ENCODE data around the gene FHAD1.

Gene FHAD1

DNA sequence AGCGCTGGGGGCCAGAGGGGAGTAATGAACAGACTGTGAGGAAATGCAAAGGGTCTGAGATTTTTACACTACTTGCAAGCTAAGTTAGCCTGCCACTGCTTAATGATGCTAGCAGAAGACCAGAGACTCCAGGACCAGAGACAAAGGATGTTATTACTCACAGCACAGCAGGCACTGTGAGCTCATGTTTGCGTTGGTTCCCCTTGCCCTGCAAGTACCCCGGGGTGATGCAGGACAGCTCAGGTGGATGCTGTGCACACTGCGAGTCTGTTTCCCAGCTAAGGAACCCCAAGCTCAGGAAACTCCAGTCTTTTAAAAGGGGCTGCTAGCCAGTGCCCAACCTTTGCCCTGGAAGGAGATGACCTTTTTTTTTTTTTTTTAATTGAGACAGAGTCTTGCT lies 1.2 kb downstream of the FHAD1 start:
- no peak for DNase-seq (ENCODE audit: low spot score)

DNA sequence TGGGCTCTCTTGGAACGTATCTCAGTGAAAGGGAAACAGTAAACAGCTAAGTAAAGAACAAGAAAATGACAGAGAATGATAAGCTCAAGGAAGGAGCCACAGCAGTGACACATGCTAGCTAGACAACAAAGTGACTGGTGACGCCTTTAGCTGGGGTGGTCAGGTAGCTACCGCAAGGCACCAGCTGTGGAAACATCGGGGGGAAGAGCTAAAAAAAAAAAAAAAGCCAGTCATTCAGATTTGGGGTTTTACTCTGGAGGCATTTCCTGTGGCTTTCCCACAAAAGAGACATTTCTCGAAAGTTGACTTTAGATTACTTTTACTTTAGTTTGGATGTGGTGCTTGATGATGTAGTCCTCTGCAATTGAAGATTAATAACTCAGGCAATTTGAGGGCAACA lies 2.1 kb downstream of the FHAD1 start:
- DNase-seq (ENCODE audit: low spot score): no peak

DNA sequence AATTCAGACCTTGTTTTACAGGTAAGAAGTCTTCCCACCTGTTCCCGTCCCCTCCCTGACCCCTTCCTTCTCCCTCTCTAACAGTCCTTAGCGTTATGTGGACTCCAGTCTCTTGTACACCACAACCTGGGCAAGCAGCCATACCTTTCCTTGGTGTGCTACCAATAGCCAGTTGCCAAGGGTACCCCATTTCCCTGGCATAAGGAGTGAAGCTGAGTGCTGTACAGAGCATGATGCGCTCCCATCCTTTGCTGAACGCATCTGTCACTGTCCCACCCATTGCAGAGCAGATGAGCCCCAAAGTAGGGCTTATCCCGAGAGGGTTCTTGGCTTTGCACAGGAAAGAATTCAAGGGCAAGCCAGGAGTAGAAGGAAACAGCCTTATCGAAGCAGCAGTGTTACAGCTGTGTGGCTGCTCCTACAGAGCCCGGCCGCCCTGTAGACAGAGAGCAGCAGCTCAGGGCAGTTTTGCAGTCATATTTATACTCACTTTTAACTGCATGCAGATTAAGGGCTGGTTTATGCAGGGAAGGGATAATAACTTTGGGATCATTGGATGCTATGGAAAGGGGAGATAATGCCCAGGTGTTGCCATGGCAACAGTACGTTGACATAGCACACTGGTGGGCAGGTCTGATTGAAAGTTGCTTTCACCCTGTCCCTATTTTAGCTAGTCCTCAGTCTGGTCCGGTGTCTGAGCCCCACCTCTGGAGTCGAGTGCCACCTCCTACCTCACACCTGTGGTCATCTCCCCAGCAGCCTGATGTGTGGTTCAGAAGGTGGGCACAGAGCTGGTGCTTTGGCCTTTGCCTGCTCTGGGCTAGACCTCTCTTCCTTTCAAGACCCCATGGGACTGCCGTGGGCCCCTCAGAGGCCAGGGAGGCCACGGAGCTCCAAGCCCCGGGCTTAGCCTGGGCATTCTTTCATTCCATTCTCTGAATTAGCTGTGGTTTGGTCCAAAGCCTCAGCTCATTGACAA lies 5.1 kb downstream of the FHAD1 start:
- DNase-seq (ENCODE audit: low spot score): no peak

DNA sequence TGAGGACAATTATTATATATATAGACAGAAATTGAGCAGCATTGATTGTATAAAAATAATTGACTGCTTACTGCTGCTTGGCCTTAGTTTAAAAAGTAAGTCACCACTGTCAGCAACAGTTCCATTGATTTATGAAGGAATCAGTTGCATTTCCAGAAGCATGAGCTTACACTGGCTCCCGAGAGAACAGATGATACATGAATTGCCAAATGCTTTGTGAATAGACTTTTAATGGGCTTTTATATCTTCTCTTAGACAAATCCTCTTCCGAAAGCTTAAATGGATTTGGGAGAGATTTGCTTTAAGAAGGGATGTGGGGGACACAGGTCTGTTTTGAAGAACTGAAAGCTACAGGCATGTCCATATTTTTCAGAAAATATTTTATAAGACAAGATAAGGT lies 7.5 kb downstream of the FHAD1 start:
- DNase-seq (ENCODE audit: low spot score): no peak

DNA sequence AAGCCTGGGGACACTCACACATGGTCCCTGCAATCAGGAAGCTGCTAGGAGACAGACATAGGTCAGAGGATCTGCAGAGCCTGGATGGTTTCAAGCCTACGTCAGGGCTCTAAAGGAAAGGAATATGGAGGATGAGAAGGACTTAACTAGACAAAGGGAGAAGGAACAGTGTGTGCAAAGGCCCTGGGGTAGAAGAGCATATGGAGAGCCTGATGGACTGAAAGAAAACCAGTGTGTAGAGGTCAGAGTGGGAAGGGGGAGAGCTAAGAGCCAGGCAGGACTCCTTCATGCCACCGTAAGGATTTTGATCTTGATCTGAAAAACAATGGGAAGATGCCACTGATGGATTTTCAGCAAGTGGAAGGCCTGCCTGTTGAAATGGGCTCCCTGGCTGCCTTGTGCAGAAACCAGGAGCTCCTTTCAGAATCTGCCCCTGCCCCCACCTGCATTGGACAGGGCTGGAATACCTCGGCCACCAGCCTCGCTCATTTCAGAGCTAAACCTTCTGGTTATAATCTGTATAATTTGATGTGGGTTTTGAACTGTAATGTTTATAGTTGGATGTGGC lies 8.6 kb downstream of the FHAD1 start:
- no peak for DNase-seq (ENCODE audit: low spot score)

DNA sequence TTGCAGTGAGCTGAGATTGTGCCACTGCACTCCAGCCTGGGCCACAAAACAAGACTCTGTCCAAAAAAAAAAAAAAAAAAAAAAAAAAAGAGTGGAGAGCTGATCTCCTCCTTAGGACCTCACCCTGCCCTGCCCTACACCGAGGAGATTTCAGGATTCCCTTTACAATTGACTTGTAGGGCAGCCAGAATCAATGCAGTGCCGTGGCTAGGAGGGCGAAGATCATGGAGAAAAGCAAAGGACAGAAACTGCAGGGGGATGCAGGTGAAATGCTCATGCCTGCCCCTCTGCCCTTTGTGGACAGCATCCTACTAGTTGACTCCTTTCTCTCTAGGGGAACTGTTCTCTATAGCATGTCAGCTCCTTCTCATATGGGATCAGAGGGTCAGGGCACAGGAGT lies 9.6 kb downstream of the FHAD1 start:
- DNase-seq (ENCODE audit: low spot score): no peak

DNA sequence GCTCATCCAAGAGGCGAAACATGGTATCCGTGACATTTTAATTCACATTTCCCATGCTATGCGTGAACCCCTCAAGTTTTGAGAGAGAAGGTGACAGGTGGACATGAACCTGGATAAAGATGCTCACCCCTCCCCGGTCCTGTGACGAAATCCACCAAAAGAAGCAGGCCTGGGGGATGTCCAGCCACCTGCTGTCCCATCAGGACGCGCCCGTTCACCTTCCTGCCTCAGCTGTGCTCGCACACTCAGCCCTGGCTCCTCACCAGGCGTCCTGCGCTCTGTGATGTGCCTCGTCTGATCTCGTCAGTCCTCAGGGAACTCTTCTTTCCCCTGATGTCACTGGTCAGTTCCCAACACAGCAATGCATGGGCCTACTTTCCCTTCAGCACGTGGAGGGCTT lies 10.3 kb downstream of the FHAD1 start:
- no peak for DNase-seq (ENCODE audit: low spot score)

DNA sequence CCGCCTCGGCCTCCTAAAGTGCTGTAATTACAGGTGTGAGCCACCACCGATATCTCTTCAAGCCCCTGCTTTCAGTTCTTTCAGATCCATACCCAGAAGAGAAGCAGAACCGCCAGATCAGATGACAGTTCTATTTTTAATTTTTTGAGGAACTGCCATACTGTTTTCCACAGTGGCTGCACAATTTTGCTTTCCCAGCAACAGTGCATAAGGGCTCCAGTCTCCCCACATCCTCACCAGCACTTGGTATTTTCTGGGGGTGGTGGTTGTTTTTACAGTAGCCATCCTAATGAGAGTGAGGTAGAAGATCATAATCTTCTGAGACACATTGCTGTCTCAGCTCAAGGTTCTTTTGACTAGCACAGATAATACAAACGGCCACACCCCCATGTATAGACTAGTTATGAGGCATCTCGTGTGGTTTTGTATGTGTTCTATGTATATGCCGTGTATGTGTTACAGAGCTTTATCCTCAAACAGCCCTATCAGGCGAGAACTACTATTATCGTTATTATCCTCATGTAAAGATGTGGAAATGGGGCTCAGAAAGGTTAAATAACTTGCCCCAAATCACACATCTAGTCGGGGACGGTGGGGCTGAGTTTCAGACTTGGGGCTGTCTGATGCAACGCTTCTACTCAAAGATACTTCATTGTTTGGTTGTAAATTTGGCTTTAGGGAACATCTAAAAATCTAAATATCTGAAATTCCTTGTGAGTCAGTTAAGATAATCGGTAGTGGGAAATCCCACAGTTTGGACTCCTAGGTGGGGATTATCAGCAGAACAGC lies 12.0 kb downstream of the FHAD1 start:
- DNase-seq (ENCODE audit: low spot score): no peak

DNA sequence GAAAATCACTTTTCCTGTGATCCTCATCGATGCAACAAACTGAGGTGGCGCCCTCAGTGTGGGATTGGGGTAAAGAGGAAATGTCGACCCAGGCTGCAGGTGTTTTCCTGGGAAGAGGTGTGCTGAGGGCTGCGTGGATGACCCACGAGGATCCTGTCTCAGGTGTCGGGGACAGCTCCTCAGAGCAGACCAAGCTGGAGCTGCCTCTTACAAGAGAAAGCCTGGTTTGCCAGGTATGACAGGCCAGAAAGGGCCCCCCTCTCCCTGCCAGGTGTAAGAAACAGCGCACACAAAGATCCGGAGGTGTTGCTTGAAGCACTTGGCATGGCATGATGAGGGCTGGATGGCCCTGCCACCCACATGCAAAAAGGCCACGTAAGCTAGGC lies 12.6 kb downstream of the FHAD1 start:
- DNase-seq (ENCODE audit: low spot score): no peak

DNA sequence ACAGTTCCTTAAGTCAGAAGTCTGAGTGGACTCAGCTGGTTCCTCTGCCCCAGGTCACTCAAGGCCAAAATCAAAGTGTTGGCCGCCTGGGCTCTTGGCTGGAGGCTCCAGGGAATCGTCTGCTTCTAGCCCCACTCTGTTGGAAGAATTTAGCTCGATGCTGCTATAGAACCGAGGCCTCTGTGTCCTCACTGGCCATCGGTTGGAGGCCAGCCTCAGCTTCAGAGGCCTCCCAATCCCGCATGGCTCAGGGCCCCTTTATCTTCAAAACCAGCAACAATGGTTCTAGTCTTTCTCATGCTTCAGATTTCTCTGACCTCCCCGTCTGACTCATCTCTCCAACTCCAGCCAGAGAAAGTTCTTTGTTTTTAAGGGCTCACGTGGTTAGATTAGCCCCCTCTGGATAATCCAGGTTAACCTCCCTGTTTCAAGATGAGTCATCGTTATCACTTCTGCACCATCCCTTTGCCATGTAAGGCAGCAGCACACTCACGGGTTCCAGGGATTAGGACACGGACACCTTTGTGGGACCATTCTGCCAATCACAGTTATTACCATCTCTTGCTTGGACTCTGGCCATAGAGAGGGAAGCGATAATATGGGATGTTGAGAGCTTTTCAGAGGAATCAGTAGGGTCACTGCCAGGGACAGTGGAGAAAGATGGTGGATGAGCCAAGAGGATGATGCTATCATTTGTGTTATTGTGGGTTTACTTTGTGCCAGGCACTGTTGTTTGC lies 13.6 kb downstream of the FHAD1 start:
- no peak for DNase-seq (ENCODE audit: low spot score)

DNA sequence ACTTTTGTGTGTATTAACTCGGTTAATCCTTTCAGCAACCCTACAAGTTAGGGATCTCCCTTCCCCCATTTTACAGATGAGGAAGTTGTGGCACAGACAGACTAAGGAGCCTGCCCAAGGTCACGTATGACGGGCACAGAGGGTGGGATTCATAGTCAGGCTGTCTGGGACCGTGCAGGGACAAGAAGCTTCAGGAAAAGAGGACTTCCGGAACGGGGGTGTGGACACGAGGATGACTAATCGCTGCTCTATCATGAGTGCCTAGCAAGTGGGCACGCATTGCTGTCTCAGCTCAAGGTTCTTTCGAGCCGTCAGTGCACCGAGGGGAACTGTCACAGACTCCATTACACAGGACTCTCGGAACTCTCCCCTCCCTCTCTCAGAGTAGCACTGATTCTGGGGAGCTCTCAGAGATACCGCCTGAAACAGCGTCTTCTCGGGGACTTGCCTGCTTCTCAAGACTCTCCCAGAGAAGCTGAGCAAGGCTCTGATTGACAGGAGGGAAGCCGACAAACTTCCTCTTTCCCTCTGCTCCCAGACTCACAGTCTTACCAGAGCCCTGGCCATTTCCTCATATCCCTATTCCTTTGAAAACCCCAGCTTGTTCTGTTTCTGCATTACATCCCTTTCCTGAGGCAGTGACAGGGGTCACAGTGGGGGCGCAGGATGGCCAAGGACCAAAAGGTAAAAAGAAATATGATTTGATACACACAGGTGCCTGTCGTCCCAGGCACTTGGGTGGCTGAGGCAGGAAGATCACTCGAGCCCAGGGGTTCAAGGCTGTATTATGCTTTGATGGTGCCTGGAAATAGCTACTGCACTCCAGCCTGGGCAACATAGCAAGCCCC lies 14.4 kb downstream of the FHAD1 start:
- no peak for DNase-seq (ENCODE audit: low spot score)

DNA sequence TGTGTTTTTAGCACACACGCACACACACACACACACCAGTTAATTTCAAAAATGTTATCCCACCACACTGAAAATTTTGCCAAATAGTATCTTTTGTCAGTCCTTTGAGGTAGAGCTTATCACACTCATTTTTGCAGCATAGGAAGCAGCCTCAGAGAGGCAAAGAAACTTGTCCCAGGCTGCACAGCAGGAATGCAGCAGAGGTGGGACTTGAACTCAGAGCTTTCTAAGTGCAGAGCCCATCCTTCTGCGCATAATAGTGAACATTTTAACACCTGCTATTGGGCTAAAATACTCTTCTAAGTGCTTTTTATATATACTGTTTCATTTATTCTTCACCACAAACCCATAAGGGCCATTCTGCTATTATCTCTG lies 15.0 kb downstream of the FHAD1 start:
- DNase-seq (ENCODE audit: low spot score): no peak

DNA sequence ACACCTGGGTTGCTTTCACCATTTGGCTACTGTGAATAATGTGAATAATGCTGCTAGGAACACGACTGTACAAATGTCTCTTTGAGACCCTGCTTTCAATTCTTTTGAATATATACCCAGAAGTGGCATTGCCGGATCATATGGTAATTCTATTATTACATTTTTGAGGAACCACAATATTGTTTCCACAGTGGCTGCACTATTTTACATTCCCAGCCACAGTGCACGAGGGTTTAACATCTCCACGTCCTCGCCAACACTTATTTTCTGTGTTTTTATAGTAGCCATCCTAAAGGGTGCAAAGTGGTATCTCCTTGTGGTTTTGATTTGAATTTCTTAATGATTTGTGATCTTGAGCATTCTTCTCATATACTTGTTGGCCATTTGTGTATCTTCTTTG lies 15.7 kb downstream of the FHAD1 start:
- DNase-seq (ENCODE audit: low spot score): no peak

DNA sequence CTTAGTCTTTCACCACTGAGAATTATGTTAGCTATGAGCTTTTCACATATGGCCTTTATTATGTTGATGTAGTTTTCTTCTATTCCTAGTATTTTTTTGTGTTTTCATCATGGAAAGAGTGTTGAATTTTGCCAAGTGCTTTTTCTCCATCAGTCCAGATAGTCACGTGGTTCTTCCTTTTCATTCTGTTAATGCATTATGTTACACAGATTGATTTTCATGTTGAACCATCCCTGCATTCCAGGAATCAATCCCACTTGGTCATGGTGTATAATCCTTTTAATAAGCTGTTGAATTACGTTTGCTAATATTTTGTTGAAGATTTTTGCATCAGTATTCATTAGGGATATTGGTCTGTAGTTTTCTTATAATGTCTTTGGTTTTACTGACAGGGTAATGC lies 17.7 kb downstream of the FHAD1 start:
- no peak for DNase-seq (ENCODE audit: low spot score)

DNA sequence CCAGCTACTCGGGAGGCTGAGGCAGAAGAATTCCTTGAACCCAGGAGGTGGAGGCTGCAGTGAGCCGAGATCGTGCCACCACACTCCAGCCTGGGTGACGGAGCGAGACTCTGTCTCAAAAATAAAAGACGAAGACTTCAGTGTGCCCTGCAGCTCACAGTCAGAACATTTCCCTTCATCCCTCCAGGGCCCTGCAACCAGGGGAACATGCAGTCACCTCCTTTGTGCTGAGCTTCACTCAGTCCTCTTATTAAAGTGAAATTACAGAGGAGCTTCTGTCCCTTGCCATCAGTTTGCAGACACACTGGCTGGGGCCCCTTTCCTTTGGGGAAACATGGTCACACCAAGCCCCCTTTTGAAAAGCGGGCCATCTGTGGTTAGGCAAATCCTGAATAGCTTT lies 24.2 kb downstream of the FHAD1 start:
- no peak for DNase-seq (ENCODE audit: low spot score)

DNA sequence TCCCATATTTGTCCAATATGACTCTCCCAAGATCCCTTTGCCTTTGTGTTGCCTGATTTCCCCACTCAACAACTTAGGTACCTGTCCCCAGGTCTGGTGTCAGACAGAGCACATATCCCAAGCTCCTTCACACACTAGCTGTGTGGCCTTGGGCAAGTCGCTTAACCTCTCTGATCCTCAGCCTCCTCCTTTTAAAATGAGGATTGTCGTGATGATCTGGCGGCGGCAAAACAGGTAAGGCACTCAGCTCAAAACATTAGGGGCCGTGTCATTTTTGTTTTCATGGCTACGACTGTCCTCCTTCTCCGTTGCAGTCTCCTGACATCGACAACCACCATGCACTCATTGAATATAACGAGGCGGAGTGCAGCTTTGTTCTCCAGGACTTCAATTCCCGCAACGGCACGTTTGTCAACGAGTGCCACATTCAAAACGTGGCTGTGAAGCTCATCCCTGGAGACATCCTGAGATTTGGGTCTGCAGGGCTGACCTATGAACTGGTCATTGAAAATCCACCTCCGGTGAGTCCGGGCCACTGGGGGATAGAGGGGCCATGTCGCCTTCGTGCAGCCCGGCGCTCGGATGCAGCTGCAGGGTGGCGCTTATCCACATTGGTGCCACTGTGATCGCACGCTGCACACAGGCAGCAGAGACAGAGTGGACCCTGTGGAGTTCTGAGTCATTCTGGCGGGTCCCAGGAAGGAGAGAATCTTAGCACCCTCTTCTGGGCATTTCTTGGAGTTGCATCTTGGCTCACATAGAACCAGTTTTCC lies 25.2 kb downstream of the FHAD1 start:
- DNase-seq (ENCODE audit: low spot score): peak; percentile 67

DNA sequence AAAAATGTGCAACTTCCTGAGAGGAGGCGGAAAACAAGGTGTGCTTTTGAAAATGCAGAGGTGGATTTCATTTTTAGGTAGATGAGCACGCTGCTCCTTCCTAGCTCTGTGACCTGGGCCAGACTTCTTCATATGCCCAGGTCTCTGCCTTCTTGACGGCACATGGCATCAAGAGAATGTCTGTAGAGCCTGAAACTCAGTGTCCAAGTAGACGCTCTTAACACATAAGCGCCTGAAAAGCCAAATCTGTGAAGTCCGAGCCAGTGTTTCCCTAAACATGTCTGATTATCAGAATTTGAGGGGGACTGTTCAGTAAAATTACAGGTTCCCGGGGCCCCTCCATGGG lies 25.7 kb downstream of the FHAD1 start:
- DNase-seq (ENCODE audit: low spot score): no peak

DNA sequence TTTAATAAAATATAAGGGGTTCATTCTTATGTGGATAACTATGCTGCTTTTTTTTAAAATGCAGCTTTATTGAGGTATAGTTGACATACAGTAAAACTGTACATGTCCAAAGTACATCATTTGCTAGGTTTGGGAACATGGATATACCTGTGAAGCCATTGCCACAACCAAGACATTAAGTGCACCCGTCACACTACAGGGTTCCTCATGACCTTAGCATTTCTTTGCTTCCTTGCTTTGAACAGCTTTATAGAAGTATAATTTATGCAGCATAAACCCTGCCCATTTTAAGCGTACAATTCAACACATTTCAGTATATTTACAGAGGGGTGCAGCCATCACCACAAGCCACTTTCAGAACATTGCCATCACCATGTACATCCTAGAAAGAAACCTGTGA lies 26.3 kb downstream of the FHAD1 start:
- DNase-seq (ENCODE audit: low spot score): no peak

DNA sequence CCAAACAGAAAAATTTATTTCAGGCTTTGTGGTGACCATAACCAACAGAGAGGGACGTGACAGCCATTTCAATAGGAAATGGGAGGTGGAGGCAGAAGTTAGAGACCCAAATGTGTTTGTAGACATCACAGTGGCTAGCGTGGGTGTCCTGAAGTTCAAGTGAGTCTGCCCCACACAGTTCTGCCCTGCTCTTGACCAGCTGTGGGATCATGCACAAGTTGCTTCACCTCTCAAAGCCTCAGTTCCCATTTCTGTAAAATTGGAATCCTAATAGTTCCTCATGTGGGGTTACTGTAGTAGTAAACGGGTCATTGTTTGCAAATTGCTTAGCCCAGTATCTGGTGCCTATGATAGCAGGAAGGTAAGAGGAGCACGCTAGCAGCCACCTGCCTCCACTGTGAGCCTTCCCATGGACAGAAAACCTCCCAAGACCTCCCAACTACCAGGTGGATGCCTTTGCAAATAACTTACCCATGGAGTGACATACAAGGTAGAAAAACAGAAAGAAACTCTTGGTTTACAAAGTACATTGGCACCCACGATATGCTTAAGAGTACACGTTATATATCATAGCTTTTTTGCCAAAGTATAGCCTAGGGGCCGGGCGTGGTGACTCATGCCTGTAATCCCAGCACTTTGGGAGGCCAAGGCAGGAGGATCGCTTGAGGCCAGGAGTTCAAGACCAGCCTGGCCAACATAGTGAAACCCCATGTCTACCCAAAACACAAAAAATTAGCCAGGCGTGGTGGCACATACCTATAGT lies 29.1 kb downstream of the FHAD1 start:
- DNase-seq (ENCODE audit: low spot score): no peak
